B cell (primary cell): Measurements from ENCODE around the gene PGAM2.

Source experiments
- EZH2 ChIP-seq: IDR thresholded peaks from 2 replicates; pipeline ENCODE4 v1.6.1; 2012; ENCODE audit warnings: borderline replicate concordance, low read depth, mild to moderate bottlenecking, moderate library complexity, low read length; ENCODE audit not compliant: insufficient read depth, poor library complexity, severe bottlenecking
- TF ChIP-seq, protein P1 (sequence below): fragments of 200-600 bp; IDR thresholded peaks from one replicate; pipeline ENCODE4 v1.8.0; 2022; ENCODE audit warnings: antibody characterized with exemption, mild to moderate bottlenecking

DNA sequence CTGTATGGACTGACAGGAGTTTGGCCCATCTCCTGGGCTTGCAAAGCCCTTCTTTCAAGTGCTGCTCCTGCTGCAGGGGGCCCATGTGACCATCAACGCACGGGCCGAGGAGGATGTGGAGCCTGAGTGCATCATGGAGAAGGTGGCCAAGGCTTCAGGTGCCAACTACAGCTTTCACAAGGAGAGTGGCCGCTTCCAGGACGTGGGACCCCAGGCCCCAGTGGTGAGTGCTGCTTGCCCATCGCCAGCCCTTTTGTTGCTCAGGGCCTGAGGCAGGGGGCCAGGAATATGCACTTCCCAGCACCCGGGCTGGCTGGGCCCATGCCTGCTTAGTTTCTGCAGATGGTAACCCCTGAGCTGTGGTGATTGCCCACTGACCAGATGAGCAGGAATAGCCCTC is 8.7 kb downstream of the PGAM2 start:
- TF ChIP-seq, protein P1, sequence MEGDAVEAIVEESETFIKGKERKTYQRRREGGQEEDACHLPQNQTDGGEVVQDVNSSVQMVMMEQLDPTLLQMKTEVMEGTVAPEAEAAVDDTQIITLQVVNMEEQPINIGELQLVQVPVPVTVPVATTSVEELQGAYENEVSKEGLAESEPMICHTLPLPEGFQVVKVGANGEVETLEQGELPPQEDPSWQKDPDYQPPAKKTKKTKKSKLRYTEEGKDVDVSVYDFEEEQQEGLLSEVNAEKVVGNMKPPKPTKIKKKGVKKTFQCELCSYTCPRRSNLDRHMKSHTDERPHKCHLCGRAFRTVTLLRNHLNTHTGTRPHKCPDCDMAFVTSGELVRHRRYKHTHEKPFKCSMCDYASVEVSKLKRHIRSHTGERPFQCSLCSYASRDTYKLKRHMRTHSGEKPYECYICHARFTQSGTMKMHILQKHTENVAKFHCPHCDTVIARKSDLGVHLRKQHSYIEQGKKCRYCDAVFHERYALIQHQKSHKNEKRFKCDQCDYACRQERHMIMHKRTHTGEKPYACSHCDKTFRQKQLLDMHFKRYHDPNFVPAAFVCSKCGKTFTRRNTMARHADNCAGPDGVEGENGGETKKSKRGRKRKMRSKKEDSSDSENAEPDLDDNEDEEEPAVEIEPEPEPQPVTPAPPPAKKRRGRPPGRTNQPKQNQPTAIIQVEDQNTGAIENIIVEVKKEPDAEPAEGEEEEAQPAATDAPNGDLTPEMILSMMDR: no peak
- no peak for TF ChIP-seq EZH2
